Tibial nerve (tissue), 4 donors: ENCODE results near the gene NFX1. TPM values are rescaled to one million over a fixed set of nuclear protein-coding genes. Genes with fewer than 3 reads are reported as not detected.

Source experiments
- DNase-seq, 2 donors: peaks; one replicate each; pipeline ENCODE4 v3.0.0-alpha.2; 2019; ENCODE audit warnings: low spot score in 2 of 2
- H3K27ac ChIP-seq, 4 donors: fragments of 200-600 bp; sonication (generic) in 3 of 4; one replicate each; pipeline ENCODE4 v1.5.1; 2017 to 2019; ENCODE audit warnings: mild to moderate bottlenecking in 1 of 4
- H3K27me3 ChIP-seq, 2 donors: fragments of 200-600 bp; sonication (generic) in 1 of 2; one replicate each; pipeline versions ENCODE4 v1.5.1 to v1.6.0; 2017 to 2019
- H3K36me3 ChIP-seq, 3 donors: fragments of 200-600 bp; sonication (generic); one replicate each; pipeline ENCODE4 v1.5.1; 2018 to 2019
- H3K4me1 ChIP-seq, 4 donors: fragments of 200-600 bp; sonication (generic) in 3 of 4; one replicate each; pipeline ENCODE4 v1.5.1; 2017 to 2019
- H3K4me3 ChIP-seq, 4 donors: fragments of 200-600 bp; sonication (generic) in 3 of 4; one replicate each; pipeline ENCODE4 v1.5.1; 2017 to 2019; ENCODE audit warnings: mild to moderate bottlenecking in 1 of 4, moderate library complexity in 1 of 4
- H3K9me3 ChIP-seq, 4 donors: fragments of 200-600 bp; sonication (generic) in 3 of 4; one replicate each; pipeline ENCODE4 v1.5.1; 2017 to 2019
- EP300 ChIP-seq, 2 donors: sonication (generic); formaldehyde crosslinking; IDR thresholded peaks; one replicate each; pipeline ENCODE4 v1.6.1; 2017; ENCODE audit warnings: antibody characterized with exemption in 2 of 2, mild to moderate bottlenecking in 1 of 2
- POLR2A ChIP-seq, 2 donors: fragments of 450-650 bp; IDR thresholded peaks; one replicate each; pipeline ENCODE4 v1.6.1; 2017; ENCODE audit warnings: antibody characterized with exemption in 2 of 2, mild to moderate bottlenecking in 2 of 2, moderate library complexity in 2 of 2
- WGBS, 2 donors: methylation state at CpG; one replicate each; pipeline ENCODE4 v1.1.5; 2018; 5-methylcytosine and 5-hydroxymethylcytosine counted together
- total RNA-seq, 4 donors: library from RNA; depleted of rRNA; stranded (reverse); fragments of >200 nt; gene quantifications; one replicate each; pipeline ENCODE4 v1.1.0, GENCODE V29; 2016
- TF ChIP-seq, protein P1 (sequence below), 5 experiments: fragments of 200-600 bp in 3 of 5; fragments of 450-650 bp in 2 of 5; sonication (generic) in 3 of 5; IDR thresholded peaks; one replicate each; pipeline ENCODE4 v1.5.1; 2016 to 2019; ENCODE audit warnings: antibody characterized with exemption in 5 of 5, mild to moderate bottlenecking in 3 of 5, moderate library complexity in 2 of 5

NFX1 gene
- total RNA-seq, 4 donors from 2014 or later, result 35.2 to 45.9 (median 40.5) TPM

DNA sequence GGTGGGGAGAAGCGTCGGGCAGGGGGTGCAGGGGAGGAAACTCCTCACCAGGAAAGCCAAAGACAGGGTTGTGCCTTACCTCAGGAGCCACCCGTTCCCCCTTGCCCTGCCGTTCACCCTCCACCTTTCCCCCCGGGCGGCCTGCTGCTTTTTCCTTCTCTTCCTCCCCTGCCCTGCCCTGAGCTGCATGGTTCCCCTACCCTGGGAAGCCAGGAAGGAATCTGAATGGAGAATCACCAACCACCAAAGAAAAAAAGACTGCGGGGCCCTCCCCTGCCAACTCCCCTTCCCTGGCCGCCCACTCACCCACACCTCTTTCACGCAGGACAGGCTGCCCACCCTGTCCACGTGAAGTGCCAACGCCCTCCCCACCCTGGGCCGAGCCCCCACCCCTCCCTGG lies 820 bp upstream of the NFX1 start:
- peak overlapping the region; percentile 97 to 99 (median 99) for H3K27ac ChIP-seq
- peaks cover 0 to 23% (median 0%) of the 10 kb centered on the region in 3 donors for H3K36me3 ChIP-seq
- H3K9me3 ChIP-seq, result no peaks in the 10 kb centered on the region
- H3K27me3 ChIP-seq, result no peaks in the 10 kb centered on the region
- peaks cover 0 to 61% (median 29%) of the 10 kb centered on the region in 4 donors for H3K4me1 ChIP-seq
- no peak for TF ChIP-seq EP300 (IDR thresholded peaks at IDR 0.05)
- TF ChIP-seq POLR2A (IDR thresholded peaks at IDR 0.05), result no peak
- TF ChIP-seq, protein P1, sequence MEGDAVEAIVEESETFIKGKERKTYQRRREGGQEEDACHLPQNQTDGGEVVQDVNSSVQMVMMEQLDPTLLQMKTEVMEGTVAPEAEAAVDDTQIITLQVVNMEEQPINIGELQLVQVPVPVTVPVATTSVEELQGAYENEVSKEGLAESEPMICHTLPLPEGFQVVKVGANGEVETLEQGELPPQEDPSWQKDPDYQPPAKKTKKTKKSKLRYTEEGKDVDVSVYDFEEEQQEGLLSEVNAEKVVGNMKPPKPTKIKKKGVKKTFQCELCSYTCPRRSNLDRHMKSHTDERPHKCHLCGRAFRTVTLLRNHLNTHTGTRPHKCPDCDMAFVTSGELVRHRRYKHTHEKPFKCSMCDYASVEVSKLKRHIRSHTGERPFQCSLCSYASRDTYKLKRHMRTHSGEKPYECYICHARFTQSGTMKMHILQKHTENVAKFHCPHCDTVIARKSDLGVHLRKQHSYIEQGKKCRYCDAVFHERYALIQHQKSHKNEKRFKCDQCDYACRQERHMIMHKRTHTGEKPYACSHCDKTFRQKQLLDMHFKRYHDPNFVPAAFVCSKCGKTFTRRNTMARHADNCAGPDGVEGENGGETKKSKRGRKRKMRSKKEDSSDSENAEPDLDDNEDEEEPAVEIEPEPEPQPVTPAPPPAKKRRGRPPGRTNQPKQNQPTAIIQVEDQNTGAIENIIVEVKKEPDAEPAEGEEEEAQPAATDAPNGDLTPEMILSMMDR (IDR thresholded peaks at IDR 0.05), result no peak
- DNase-seq, result no peak
- 13 to 17% methylated on average over 12 of the region's 12 CpGs for WGBS, 2 donors
- peak overlapping the region; percentile 60 to 98 (median 94) for H3K4me3 ChIP-seq

DNA sequence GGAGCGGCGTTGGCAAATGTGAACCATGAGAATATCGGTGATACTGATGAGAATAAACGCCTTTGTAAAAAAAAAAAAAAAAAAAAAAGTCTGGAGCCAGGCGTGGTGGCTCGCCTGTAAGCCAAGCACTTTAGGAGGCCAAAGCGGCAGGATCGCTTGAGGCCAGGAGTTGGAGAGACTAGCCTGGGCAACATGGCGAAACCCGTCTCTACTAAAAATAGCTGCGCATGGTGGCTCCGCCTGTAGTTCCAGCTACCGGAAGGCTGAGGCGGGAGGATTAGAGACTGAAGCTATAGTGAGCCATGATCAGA lies 425 bp upstream of the NFX1 start:
- Histone ChIP-seq H3K27ac (peak overlapping the region; percentile 97 to 99 (median 99)), H3K9me3 (no peaks in the 10 kb centered on the region), H3K4me1 (peaks cover 0 to 65% (median 29%) of the 10 kb centered on the region in 4 donors), H3K4me3 (peak overlapping the region; percentile 60 to 98 (median 94)), H3K36me3 (peaks cover 0 to 23% (median 0%) of the 10 kb centered on the region in 3 donors), H3K27me3 (no peaks in the 10 kb centered on the region)
- no peak for DNase-seq
- TF ChIP-seq POLR2A (IDR thresholded peaks at IDR 0.05) (no peak), EP300 (IDR thresholded peaks at IDR 0.05) (no peak)
- TF ChIP-seq, protein P1 (IDR thresholded peaks at IDR 0.05), result no peak
- WGBS, 2 donors, result 0 to 1% methylated on average over 12 to 14 of the region's 14 CpGs

GRCh38 chr9:33291031-33291397 lies 698 bp downstream of the NFX1 start:
- no peaks in the 10 kb centered on the region for H3K27me3 ChIP-seq
- peak overlapping the region; percentile 97 to 99 (median 99) for H3K27ac ChIP-seq
- H3K36me3 ChIP-seq, result peaks cover 0 to 25% (median 0%) of the 10 kb centered on the region in 3 donors
- peaks cover 0 to 76% (median 29%) of the 10 kb centered on the region in 4 donors for H3K4me1 ChIP-seq
- peak overlapping the region; percentile 71 to 98 (median 94) for H3K4me3 ChIP-seq
- no peaks in the 10 kb centered on the region for H3K9me3 ChIP-seq
- no peak for TF ChIP-seq EP300 (IDR thresholded peaks at IDR 0.05)
- TF ChIP-seq, protein P1 (IDR thresholded peaks at IDR 0.05), result no peak
- TF ChIP-seq POLR2A (IDR thresholded peaks at IDR 0.05), result no peak
- 11 to 15% methylated on average over 5 to 7 of the region's 7 CpGs for WGBS, 2 donors
- DNase-seq, result no peak

DNA sequence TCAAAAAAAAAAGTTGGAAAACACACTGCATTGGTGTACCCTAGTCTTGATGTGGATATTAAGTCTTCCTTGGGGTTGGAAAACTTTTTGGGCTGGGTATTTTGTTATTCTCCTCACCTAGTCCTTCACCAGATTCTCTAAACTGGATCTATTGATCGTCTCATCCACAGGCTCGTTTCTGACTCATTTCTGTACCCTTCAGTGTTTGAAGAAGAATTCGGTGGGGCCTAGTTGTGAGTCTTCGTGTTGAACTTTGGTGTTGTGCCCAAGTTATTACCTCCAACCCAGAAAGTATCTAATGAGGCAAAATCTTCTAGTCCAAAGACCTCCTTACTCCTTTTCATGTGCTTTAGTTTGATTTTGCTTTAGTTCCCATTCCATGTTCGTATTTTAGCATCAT lies 1.6 kb downstream of the NFX1 start:
- 84 to 89% methylated on average over 5 of the region's 5 CpGs for WGBS, 2 donors
- Histone ChIP-seq H3K4me3 (no peak overlapping the region), H3K27me3 (no peaks in the 10 kb centered on the region), H3K9me3 (no peaks in the 10 kb centered on the region), H3K36me3 (peaks cover 0 to 32% (median 2%) of the 10 kb centered on the region in 3 donors), H3K4me1 (peaks cover 0 to 78% (median 33%) of the 10 kb centered on the region in 4 donors), H3K27ac (peak overlapping the region in 3 of 4 donors; percentile 99)
- DNase-seq, result no peak
- no peak for TF ChIP-seq EP300 (IDR thresholded peaks at IDR 0.05)
- TF ChIP-seq, protein P1 (IDR thresholded peaks at IDR 0.05), result no peak
- no peak for TF ChIP-seq POLR2A (IDR thresholded peaks at IDR 0.05)

GRCh38 chr9:33293782-33294181 lies 3.5 kb downstream of the NFX1 start:
- Histone ChIP-seq H3K9me3 (no peaks in the 10 kb centered on the region), H3K27me3 (no peaks in the 10 kb centered on the region), H3K4me3 (no peak overlapping the region), H3K4me1 (peaks cover 0 to 85% (median 45%) of the 10 kb centered on the region in 4 donors), H3K36me3 (peaks cover 0 to 50% (median 2%) of the 10 kb centered on the region in 3 donors), H3K27ac (no peak overlapping the region)
- TF ChIP-seq, protein P1 (IDR thresholded peaks at IDR 0.05), result no peak
- no peak for TF ChIP-seq POLR2A (IDR thresholded peaks at IDR 0.05)
- TF ChIP-seq EP300 (IDR thresholded peaks at IDR 0.05), result no peak
- DNase-seq, result no peak
- 85 to 91% methylated on average over 2 of the region's 2 CpGs for WGBS, 2 donors
